Hepatocyte (in vitro differentiated cells): ENCODE results near the gene P2RY12. TPM values are rescaled to one million over a fixed set of nuclear protein-coding genes. Genes with fewer than 3 reads are reported as not detected.
A peak's percentile ranks its signal among the peaks of the same experiment; 100 is the strongest.

Source experiments
- DNase-seq: peaks from one replicate; pipeline ENCODE4 v3.0.0-alpha.2; 2016; ENCODE audit warnings: low spot score
- H2AFZ ChIP-seq: fragments of 200-600 bp; sonication (generic); 2 replicates; pipeline ENCODE4 v1.6.0; 2016; ENCODE audit warnings: antibody characterized with exemption, mild to moderate bottlenecking
- H3K27ac ChIP-seq: fragments of 200-600 bp; sonication (generic); 2 replicates; pipeline ENCODE4 v1.5.1; 2016; ENCODE audit warnings: mild to moderate bottlenecking
- H3K27me3 ChIP-seq: fragments of 200-600 bp; sonication (generic); 2 replicates; pipeline ENCODE4 v1.6.1; 2016
- H3K36me3 ChIP-seq: fragments of 200-600 bp; sonication (generic); replicated peaks from 2 replicates; pipeline ENCODE4 v1.5.1; 2016; ENCODE audit warnings: low read depth; ENCODE audit not compliant: insufficient read depth
- H3K4me1 ChIP-seq: fragments of 200-600 bp; sonication (generic); 2 replicates; pipeline ENCODE4 v1.5.1; 2016; ENCODE audit warnings: mild to moderate bottlenecking, moderate library complexity; ENCODE audit not compliant: insufficient read depth
- H3K4me2 ChIP-seq: fragments of 200-600 bp; sonication (generic); 2 replicates; pipeline ENCODE4 v1.6.0; 2016
- H3K4me3 ChIP-seq: fragments of 200-600 bp; sonication (generic); 2 replicates; pipeline ENCODE4 v1.5.1; 2016; ENCODE audit warnings: mild to moderate bottlenecking
- H3K79me2 ChIP-seq: fragments of 200-600 bp; sonication (generic); 2 replicates; pipeline ENCODE4 v1.6.0; 2017; ENCODE audit warnings: mild to moderate bottlenecking
- H3K9me2 ChIP-seq: fragments of 200-600 bp; sonication (generic); replicated peaks from 2 replicates; pipeline ENCODE4 v1.6.0; 2017; ENCODE audit warnings: mild to moderate bottlenecking; ENCODE audit not compliant: insufficient read depth
- H3K9me3 ChIP-seq: fragments of 200-600 bp; sonication (generic); 2 replicates; pipeline ENCODE4 v1.5.1; 2016; ENCODE audit warnings: low read depth, mild to moderate bottlenecking
- H4K20me1 ChIP-seq: fragments of 200-600 bp; sonication (generic); 2 replicates; pipeline ENCODE4 v1.6.0; 2016; ENCODE audit warnings: mild to moderate bottlenecking; ENCODE audit not compliant: insufficient read depth, poor library complexity, severe bottlenecking
- CTCF ChIP-seq: fragments of 200-600 bp; sonication (generic); IDR thresholded peaks from 2 replicates; pipeline ENCODE4 v1.5.1; 2016; ENCODE audit warnings: antibody characterized with exemption, mild to moderate bottlenecking; ENCODE audit not compliant: poor library complexity
- EZH2 ChIP-seq: fragments of 200-600 bp; sonication (generic); IDR thresholded peaks from 2 replicates; pipeline ENCODE4 v1.6.1; 2016; ENCODE audit warnings: antibody characterized with exemption, mild to moderate bottlenecking, borderline replicate concordance
- EZH2phosphoT487 ChIP-seq: fragments of 200-600 bp; sonication (generic); IDR thresholded peaks from one replicate; pipeline ENCODE4 v1.6.1; 2018; ENCODE audit warnings: antibody characterized with exemption, mild to moderate bottlenecking, low read depth, moderate library complexity; ENCODE audit not compliant: unreplicated experiment, severe bottlenecking
- WGBS: methylation state at CpG from one replicate; pipeline ENCODE4 v1.1.6; 2016; ENCODE audit warnings: low lambda C conversion rate; ENCODE audit errors: missing lambda C conversion rate; 5-methylcytosine and 5-hydroxymethylcytosine counted together
- polyA plus RNA-seq: library from polyadenylated mRNA; unstranded; fragments of >200 nt; fragmentation: Nextera tagmentation; extraction: Ambion mirVana; gene quantifications from 2 replicates; pipeline ENCODE4 v1.2.1, GENCODE V29; 2016
- total RNA-seq: library from RNA; depleted of rRNA; stranded (reverse); fragments of >200 nt; gene quantifications from 2 replicates; pipeline ENCODE4 v1.2.3, GENCODE V29; 2014

Gene P2RY12
- total and polyA plus RNA-seq, 2 experiments from 2014 or later: 0.07 TPM; not detected in 1

GRCh38 chr3:151315136-151315535 lies 69.4 kb downstream of the P2RY12 start:
- Histone ChIP-seq H3K9me3 (no peaks in the 10 kb centered on the region), H2AFZ (no peak overlapping the region), H3K27ac (peak overlapping the region; percentile 73), H3K36me3 (no peaks in the 10 kb centered on the region), H3K9me2 (no peaks in the 10 kb centered on the region), H3K4me3 (no peak overlapping the region), H3K27me3 (no peaks in the 10 kb centered on the region), H3K4me1 (no peaks in the 10 kb centered on the region), H3K4me2 (peak overlapping the region; percentile 27), H3K79me2 (no peaks in the 10 kb centered on the region), H4K20me1 (no peaks in the 10 kb centered on the region)
- WGBS: 78% methylated on average over 2 of the region's 2 CpGs
- TF ChIP-seq EZH2phosphoT487 (no peak), EZH2 (no peak), CTCF (no peak)
- DNase-seq: no peak

GRCh38 chr3:151314593-151314992 lies 70.0 kb downstream of the P2RY12 start:
- H3K9me3 ChIP-seq: no peaks in the 10 kb centered on the region
- 88% methylated on average over 5 of the region's 5 CpGs for whole genome bisulfite sequencing
- H3K27ac ChIP-seq: peak overlapping the region; percentile 73
- H3K27me3 ChIP-seq: no peaks in the 10 kb centered on the region
- H3K4me2 ChIP-seq: peak overlapping the region; percentile 27
- no peaks in the 10 kb centered on the region for H4K20me1 ChIP-seq
- H3K79me2 ChIP-seq: no peaks in the 10 kb centered on the region
- no peaks in the 10 kb centered on the region for H3K36me3 ChIP-seq
- H3K4me1 ChIP-seq: no peaks in the 10 kb centered on the region
- no peak overlapping the region for H3K4me3 ChIP-seq
- no peak overlapping the region for H2AFZ ChIP-seq
- no peaks in the 10 kb centered on the region for H3K9me2 ChIP-seq
- DNase-seq: no peak
- no peak for TF ChIP-seq EZH2
- TF ChIP-seq EZH2phosphoT487: no peak
- no peak for TF ChIP-seq CTCF

- WGBS: 100% methylated on average over 2 of the region's 2 CpGs
- Histone ChIP-seq H3K4me1 (no peaks in the 10 kb centered on the region), H3K36me3 (no peaks in the 10 kb centered on the region), H3K9me3 (no peaks in the 10 kb centered on the region), H3K79me2 (no peaks in the 10 kb centered on the region), H3K4me3 (no peak overlapping the region), H4K20me1 (no peaks in the 10 kb centered on the region), H2AFZ (no peak overlapping the region), H3K27me3 (no peaks in the 10 kb centered on the region), H3K9me2 (no peaks in the 10 kb centered on the region), H3K4me2 (no peak overlapping the region), H3K27ac (no peak overlapping the region)
- TF ChIP-seq EZH2: no peak
- TF ChIP-seq EZH2phosphoT487: no peak
- TF ChIP-seq CTCF: no peak
- DNase-seq: no peak
Observed at GRCh38 chr3:151314137-151314536, 70.4 kb downstream of the P2RY12 start.

- no peak overlapping the region for H3K4me2 ChIP-seq
- H3K4me3 ChIP-seq: no peak overlapping the region
Observed at GRCh38 chr3:151312972-151313371, 71.6 kb downstream of the P2RY12 start.

More at GRCh38 chr3:151312972-151313371, 71.6 kb downstream of the P2RY12 start:
- Histone ChIP-seq H3K79me2 (no peaks in the 10 kb centered on the region), H3K9me2 (no peaks in the 10 kb centered on the region), H3K27ac (no peak overlapping the region), H3K36me3 (no peaks in the 10 kb centered on the region), H3K9me3 (no peaks in the 10 kb centered on the region), H3K27me3 (no peaks in the 10 kb centered on the region), H2AFZ (no peak overlapping the region), H3K4me1 (no peaks in the 10 kb centered on the region), H4K20me1 (no peaks in the 10 kb centered on the region)
- no peak for DNase-seq
- TF ChIP-seq EZH2 (no peak), EZH2phosphoT487 (no peak), CTCF (no peak)
- 78% methylated on average over 3 of the region's 3 CpGs for WGBS
